ENCODE data around the gene LUC7L. TPM values are rescaled to one million over a fixed set of nuclear protein-coding genes. Genes with fewer than 3 reads are reported as not detected.
A peak's percentile ranks its signal among the peaks of the same experiment; 100 is the strongest.
"Not testable (repeated sequence)": the region's sequence is repeated elsewhere in the genome, so short reads cannot be mapped to it uniquely, and the experiment has no call there.

LUC7L gene
- total and polyA plus RNA-seq, 10 of the 15 experiments (the other 5 are each of a cell fraction or from before 2014, with no cell fraction given): 2.3 to 59.6 (median 44.1) TPM

DNA sequence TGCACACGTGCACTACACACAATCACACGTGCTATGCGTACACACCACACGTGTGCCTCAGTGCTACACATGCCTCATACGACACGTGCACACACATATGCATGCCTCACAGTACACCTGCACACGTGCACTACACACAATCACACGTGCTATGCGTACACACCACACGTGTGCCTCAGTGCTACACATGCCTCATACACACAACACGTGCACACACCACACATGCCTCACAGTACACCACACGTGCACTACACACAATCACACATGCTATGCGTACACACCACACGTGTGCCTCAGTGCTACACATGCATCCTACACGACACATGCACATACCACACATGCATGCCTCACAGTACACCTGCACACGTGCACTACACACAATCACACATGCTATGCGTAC is 38.3 kb upstream of the LUC7L start:
- H3K27ac ChIP-seq (ENCODE audit: control insufficient read depth, insufficient read depth); intact Hi-C loops (cut with micrococcal nuclease; ENCODE audit: unreplicated experiment); RAD21 ChIA-PET (ENCODE audit: unreplicated experiment); BruUV-seq (replicated peaks); H3K4me2 ChIP-seq (ENCODE audit: control insufficient read depth, insufficient read depth); H3K9ac ChIP-seq (ENCODE audit: control insufficient read depth, insufficient read depth, low read length); H3K36me3 ChIP-seq (ENCODE audit: control insufficient read depth in 2 of 2, insufficient read depth in 2 of 2, low read length in 1 of 2); H3K4me1 ChIP-seq (ENCODE audit: control insufficient read depth, insufficient read depth, low read length); in situ Hi-C loops (cut with MboI); H3K79me2 ChIP-seq (ENCODE audit: control insufficient read depth, insufficient read depth, low read length); ATAC-seq; H2AFZ ChIP-seq (ENCODE audit: control insufficient read depth, low read depth, low read length); H3K27me3 ChIP-seq (replicated peaks in 1 of 2; ENCODE audit: control insufficient read depth in 2 of 2, insufficient read depth in 2 of 2, low read length in 1 of 2); H3K4me3 ChIP-seq; H4K20me1 ChIP-seq (ENCODE audit: control insufficient read depth, insufficient read depth); FAIRE-seq; SMC1A ChIA-PET (ENCODE audit: uncharacterized antibody, unreplicated experiment); CTCF ChIA-PET; DNase-seq (ENCODE audit: low read depth, low spot score); POLR2A ChIA-PET; H3K9me3 ChIP-seq (replicated peaks; ENCODE audit: control insufficient read depth, insufficient read depth, low read length): not testable (repeated sequence)
- WGBS (ENCODE audit: insufficient coverage, insufficient replicate concordance, low lambda C conversion rate, missing lambda C conversion rate): 80% methylated on average over 17 of the region's 17 CpGs
- TF ChIP-seq POLR2A (IDR thresholded peaks at IDR 0.05; ENCODE audit: low read depth, low read length): peak; percentile 55

DNA sequence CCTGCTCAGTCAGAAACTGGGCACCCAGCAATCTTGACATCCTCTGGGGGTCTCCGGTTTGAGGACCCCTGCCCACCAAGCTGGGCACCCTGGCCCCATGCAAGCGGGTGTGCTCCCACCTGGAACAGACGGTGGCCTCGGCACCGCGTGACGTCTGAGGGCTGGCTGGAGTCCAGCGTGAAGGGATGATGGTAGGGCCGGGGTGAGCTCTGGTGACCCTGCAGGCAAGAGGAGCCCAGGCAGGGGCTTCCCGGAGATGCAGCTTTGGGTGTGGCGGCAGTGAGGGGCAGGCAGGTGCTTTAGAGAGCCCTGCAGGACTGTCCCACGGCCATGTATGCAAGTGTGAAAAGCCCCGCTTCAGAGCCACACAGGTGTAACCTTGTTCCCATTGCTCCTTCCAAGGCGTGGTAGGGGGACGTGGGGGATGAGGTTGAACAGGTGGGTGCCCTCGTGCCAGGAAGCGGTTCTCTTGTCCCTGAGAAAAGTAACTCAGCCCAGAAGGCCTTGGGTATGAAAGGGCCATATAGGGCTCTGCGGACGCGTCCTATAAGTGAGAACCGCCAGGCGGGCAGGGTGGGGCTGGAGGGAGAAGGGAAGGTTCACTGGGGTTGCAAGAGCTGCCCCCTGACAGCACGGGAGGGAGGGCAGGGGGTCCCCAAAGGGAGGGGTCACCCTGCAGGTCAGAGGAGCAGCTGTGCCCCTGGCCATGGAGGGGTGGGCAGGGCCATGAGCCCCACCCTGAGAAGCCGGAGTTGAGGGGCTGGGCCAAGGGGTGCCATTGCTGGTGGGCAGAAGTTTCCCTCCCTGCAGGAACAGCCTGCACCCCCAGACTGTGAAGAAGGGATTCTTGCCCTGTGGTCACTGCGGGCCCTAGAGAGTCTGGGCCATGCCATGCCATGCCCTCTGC is 37.3 kb upstream of the LUC7L start:
- no peak for TF ChIP-seq CEBPB (IDR thresholded peaks at IDR 0.05; ENCODE audit: borderline replicate concordance in 1 of 2, low read depth in 2 of 2, low read length in 2 of 2)
- 0 out of 2 replicates have a peak, but pooled peaks have one; percentile 4 for TF ChIP-seq POLR2A (IDR thresholded peaks at IDR 0.05; ENCODE audit: low read depth, low read length)
- no peaks in the 10 kb centered on the region for H3K27me3 ChIP-seq (replicated peaks in 1 of 2; ENCODE audit: control insufficient read depth in 2 of 2, insufficient read depth in 2 of 2, low read length in 1 of 2)
- no peak overlapping the region for H3K4me3 ChIP-seq
- CTCF ChIA-PET: no interaction called here
- no peak overlapping the region for H3K4me2 ChIP-seq (ENCODE audit: control insufficient read depth, insufficient read depth)
- no peak for DNase-seq (ENCODE audit: low read depth, low spot score)
- H3K27ac ChIP-seq (ENCODE audit: control insufficient read depth, insufficient read depth): no peak overlapping the region
- no peak for FAIRE-seq
- H2AFZ ChIP-seq (ENCODE audit: control insufficient read depth, low read depth, low read length): no peak overlapping the region
- no peaks in the 10 kb centered on the region for H3K36me3 ChIP-seq (ENCODE audit: control insufficient read depth in 2 of 2, insufficient read depth in 2 of 2, low read length in 1 of 2)
- in situ Hi-C loops (cut with MboI) (no loop called here), intact Hi-C loops (cut with micrococcal nuclease; ENCODE audit: unreplicated experiment) (no loop called here)
- no peak for ATAC-seq
- no peak overlapping the region for H3K9ac ChIP-seq (ENCODE audit: control insufficient read depth, insufficient read depth, low read length)
- 75% methylated on average over 23 of the region's 25 CpGs for WGBS (ENCODE audit: insufficient coverage, insufficient replicate concordance, low lambda C conversion rate, missing lambda C conversion rate)
- no peaks in the 10 kb centered on the region for H3K79me2 ChIP-seq (ENCODE audit: control insufficient read depth, insufficient read depth, low read length)
- RAD21 ChIA-PET (ENCODE audit: unreplicated experiment): no interaction called here
- no TSS peak for BruUV-seq (replicated peaks)
- SMC1A ChIA-PET (ENCODE audit: uncharacterized antibody, unreplicated experiment): no interaction called here
- POLR2A ChIA-PET: no interaction called here
- no peaks in the 10 kb centered on the region for H3K9me3 ChIP-seq (replicated peaks; ENCODE audit: control insufficient read depth, insufficient read depth, low read length)
- no peaks in the 10 kb centered on the region for H3K4me1 ChIP-seq (ENCODE audit: control insufficient read depth, insufficient read depth, low read length)
- H4K20me1 ChIP-seq (ENCODE audit: control insufficient read depth, insufficient read depth): no peaks in the 10 kb centered on the region
